HAP-1 (cell line): Measurements from ENCODE around the gene TXNDC2.
A peak's percentile ranks its signal among the peaks of the same experiment; 100 is the strongest.

Source experiments
- DNase-seq, 2 experiments: peaks; one replicate each; pipeline ENCODE4 v3.0.0-alpha.2; 2016 to 2020; ENCODE audit warnings: low spot score in 2 of 2
- H3K27me3 ChIP-seq: fragments of 250-450 bp; sonication (Bioruptor Pico); 2 replicates; pipeline ENCODE4 v1.5.1; 2020; ENCODE audit warnings: low read depth, mild to moderate bottlenecking, moderate library complexity
- H3K36me3 ChIP-seq: fragments of 250-450 bp; sonication (Bioruptor Pico); replicated peaks from 2 replicates; pipeline ENCODE4 v1.5.1; 2020; ENCODE audit warnings: mild to moderate bottlenecking
- H3K4me1 ChIP-seq: fragments of 250-450 bp; sonication (Bioruptor Pico); 2 replicates; pipeline ENCODE4 v1.5.1; 2020; ENCODE audit warnings: mild to moderate bottlenecking
- H3K4me3 ChIP-seq: fragments of 250-450 bp; sonication (Bioruptor Pico); 2 replicates; pipeline ENCODE4 v1.5.1; 2020; ENCODE audit warnings: mild to moderate bottlenecking, moderate library complexity
- H3K9me3 ChIP-seq: fragments of 250-450 bp; sonication (Bioruptor Pico); 2 replicates; pipeline ENCODE4 v1.5.1; 2020; ENCODE audit warnings: mild to moderate bottlenecking, moderate library complexity
- in situ Hi-C: fragments of 300-500 bp; cut with MboI; formaldehyde crosslinking; loops from 3 replicates; pipeline ENCODE4 v1.14.3; 2020; ENCODE audit warnings: low sequenced_read_pairs, inconsistent platforms, mixed read lengths

The TXNDC2 gene

GRCh38 chr18:9915291-9916076 is 29.7 kb downstream of the TXNDC2 start:
- no peak for DNase-seq
- Histone ChIP-seq H3K27me3 (no peaks in the 10 kb centered on the region), H3K36me3 (0 out of 2 replicates have a peak, but pooled peaks cover 3% of the 10 kb centered on the region), H3K4me1 (peaks cover 42% of the 10 kb centered on the region), H3K9me3 (no peaks in the 10 kb centered on the region), H3K4me3 (peak overlapping the region; percentile 73)
- in situ Hi-C loops, result no loop called here

- in situ Hi-C loops, result no loop called here
- H3K27me3 ChIP-seq, result no peaks in the 10 kb centered on the region
- no peaks in the 10 kb centered on the region for H3K9me3 ChIP-seq
- peaks cover 42% of the 10 kb centered on the region for H3K4me1 ChIP-seq
- 0 out of 2 replicates have a peak, but pooled peaks cover 3% of the 10 kb centered on the region for H3K36me3 ChIP-seq
- H3K4me3 ChIP-seq, result peak overlapping the region; percentile 73
- DNase-seq, result no peak
Observed at GRCh38 chr18:9916077-9916639, 30.4 kb downstream of the TXNDC2 start.

GRCh38 chr18:9916808-9917207 is 31.0 kb downstream of the TXNDC2 start:
- DNase-seq, result no peak
- in situ Hi-C loops, result no loop called here
- H3K27me3 ChIP-seq, result no peaks in the 10 kb centered on the region
- peaks cover 42% of the 10 kb centered on the region for H3K4me1 ChIP-seq
- no peak overlapping the region; the same call in 1 of the 2 replicates for H3K4me3 ChIP-seq
- 0 out of 2 replicates have a peak, but pooled peaks cover 3% of the 10 kb centered on the region for H3K36me3 ChIP-seq
- H3K9me3 ChIP-seq, result no peaks in the 10 kb centered on the region

- no peak for DNase-seq
- no peaks in the 10 kb centered on the region for H3K9me3 ChIP-seq
- H3K36me3 ChIP-seq, result 0 out of 2 replicates have a peak, but pooled peaks cover 3% of the 10 kb centered on the region
- H3K27me3 ChIP-seq, result no peaks in the 10 kb centered on the region
- in situ Hi-C loops, result no loop called here
- H3K4me1 ChIP-seq, result peaks cover 42% of the 10 kb centered on the region
- no peak overlapping the region for H3K4me3 ChIP-seq
Observed at GRCh38 chr18:9918016-9918680, 32.4 kb downstream of the TXNDC2 start.

GRCh38 chr18:9919564-9920232 is 33.9 kb downstream of the TXNDC2 start:
- no peak for DNase-seq
- Histone ChIP-seq H3K4me3 (no peak overlapping the region), H3K4me1 (peaks cover 46% of the 10 kb centered on the region), H3K36me3 (no peaks in the 10 kb centered on the region), H3K27me3 (no peaks in the 10 kb centered on the region), H3K9me3 (no peaks in the 10 kb centered on the region)
- in situ Hi-C loops, result no loop called here

GRCh38 chr18:9922592-9923311 is 37.0 kb downstream of the TXNDC2 start:
- no peaks in the 10 kb centered on the region for H3K36me3 ChIP-seq
- H3K9me3 ChIP-seq, result no peaks in the 10 kb centered on the region
- no peak for DNase-seq
- peaks cover 37% of the 10 kb centered on the region for H3K4me1 ChIP-seq
- H3K27me3 ChIP-seq, result no peaks in the 10 kb centered on the region
- no peak overlapping the region for H3K4me3 ChIP-seq
- in situ Hi-C loops, result no loop called here

- in situ Hi-C loops, result no loop called here
- Histone ChIP-seq H3K4me1 (peaks cover 31% of the 10 kb centered on the region), H3K36me3 (no peaks in the 10 kb centered on the region), H3K9me3 (no peaks in the 10 kb centered on the region), H3K27me3 (no peaks in the 10 kb centered on the region), H3K4me3 (no peak overlapping the region)
- DNase-seq, result no peak
Observed at GRCh38 chr18:9924371-9924943, 38.7 kb downstream of the TXNDC2 start.

- no peak overlapping the region for H3K4me3 ChIP-seq
- DNase-seq, result no peak
- peaks cover 28% of the 10 kb centered on the region for H3K4me1 ChIP-seq
- no peaks in the 10 kb centered on the region for H3K9me3 ChIP-seq
- H3K36me3 ChIP-seq, result no peaks in the 10 kb centered on the region
- in situ Hi-C loops, result no loop called here
- H3K27me3 ChIP-seq, result no peaks in the 10 kb centered on the region
Observed at GRCh38 chr18:9925369-9925768, 39.6 kb downstream of the TXNDC2 start.

GRCh38 chr18:9925795-9926194 is 40.0 kb downstream of the TXNDC2 start:
- Histone ChIP-seq H3K4me3 (no peak overlapping the region), H3K9me3 (no peaks in the 10 kb centered on the region), H3K27me3 (no peaks in the 10 kb centered on the region), H3K4me1 (peaks cover 28% of the 10 kb centered on the region), H3K36me3 (no peaks in the 10 kb centered on the region)
- in situ Hi-C loops, result no loop called here
- no peak for DNase-seq

- Histone ChIP-seq H3K4me3 (no peak overlapping the region), H3K4me1 (peaks cover 28% of the 10 kb centered on the region), H3K9me3 (no peaks in the 10 kb centered on the region), H3K27me3 (no peaks in the 10 kb centered on the region), H3K36me3 (no peaks in the 10 kb centered on the region)
- in situ Hi-C loops, result no loop called here
- DNase-seq, result no peak
Observed at GRCh38 chr18:9926223-9926894, 40.6 kb downstream of the TXNDC2 start.

GRCh38 chr18:9926977-9927376 is 41.2 kb downstream of the TXNDC2 start:
- in situ Hi-C loops, result no loop called here
- DNase-seq, result no peak
- H3K27me3 ChIP-seq, result no peaks in the 10 kb centered on the region
- no peaks in the 10 kb centered on the region; the same call in 1 of the 2 replicates for H3K36me3 ChIP-seq
- no peaks in the 10 kb centered on the region for H3K9me3 ChIP-seq
- H3K4me3 ChIP-seq, result no peak overlapping the region
- peaks cover 28% of the 10 kb centered on the region for H3K4me1 ChIP-seq

- no peak for DNase-seq
- Histone ChIP-seq H3K9me3 (no peaks in the 10 kb centered on the region), H3K27me3 (no peaks in the 10 kb centered on the region), H3K36me3 (peaks cover 5% of the 10 kb centered on the region), H3K4me1 (peaks cover 28% of the 10 kb centered on the region), H3K4me3 (no peak overlapping the region)
- in situ Hi-C loops, result no loop called here
Observed at GRCh38 chr18:9927392-9928063, 41.8 kb downstream of the TXNDC2 start.
